Activated CD8-positive, alpha-beta memory T cell treated with anti-CD3 and anti-CD28 coated beads for 4 hours (primary cell): ENCODE results near the gene MAP7.

Experiments
- DNase-seq, 2 donors: peaks; one replicate each; pipeline ENCODE4 v3.0.0-alpha.2; 2020; ENCODE audit warnings: low read depth in 2 of 2

MAP7 gene

GRCh38 chr6:136532030-136532429 is 18.2 kb downstream of the MAP7 start:
- no peak for DNase-seq

- DNase-seq = no peak
These were observed 20.5 kb downstream of the MAP7 start for GRCh38 chr6:136529710-136530109.

- no peak for DNase-seq
These were observed 21.7 kb downstream of the MAP7 start for GRCh38 chr6:136528477-136528876.

DNA sequence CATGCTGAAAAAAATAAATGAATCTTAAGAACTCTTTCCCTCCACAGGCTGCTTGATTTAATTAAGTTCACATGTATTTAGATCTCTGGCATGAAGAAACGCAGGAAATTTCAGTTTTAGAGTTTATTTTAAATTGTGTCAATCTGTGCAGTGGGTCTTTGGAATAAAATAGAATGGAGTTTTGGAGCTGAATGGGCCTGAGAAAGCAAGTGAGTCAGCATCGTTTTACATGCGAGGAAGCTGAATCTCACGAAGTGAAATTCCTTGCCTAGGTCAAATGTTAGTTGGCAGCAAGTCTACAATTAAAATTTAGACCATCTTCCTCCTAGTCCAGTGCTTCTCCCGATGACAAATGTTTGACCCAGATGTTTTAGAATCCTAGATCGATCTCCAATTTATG is 22.4 kb downstream of the MAP7 start:
- DNase-seq = no peak

GRCh38 chr6:136526937-136527336 is 23.3 kb downstream of the MAP7 start:
- no peak for DNase-seq

GRCh38 chr6:136526196-136526930 is 23.9 kb downstream of the MAP7 start:
- no peak for DNase-seq

GRCh38 chr6:136525586-136526195 is 24.5 kb downstream of the MAP7 start:
- no peak for DNase-seq

GRCh38 chr6:136524936-136525413 is 25.2 kb downstream of the MAP7 start:
- no peak for DNase-seq

GRCh38 chr6:136524339-136524935 is 25.8 kb downstream of the MAP7 start:
- DNase-seq = no peak

GRCh38 chr6:136523196-136523595 is 27.0 kb downstream of the MAP7 start:
- DNase-seq = no peak

DNA sequence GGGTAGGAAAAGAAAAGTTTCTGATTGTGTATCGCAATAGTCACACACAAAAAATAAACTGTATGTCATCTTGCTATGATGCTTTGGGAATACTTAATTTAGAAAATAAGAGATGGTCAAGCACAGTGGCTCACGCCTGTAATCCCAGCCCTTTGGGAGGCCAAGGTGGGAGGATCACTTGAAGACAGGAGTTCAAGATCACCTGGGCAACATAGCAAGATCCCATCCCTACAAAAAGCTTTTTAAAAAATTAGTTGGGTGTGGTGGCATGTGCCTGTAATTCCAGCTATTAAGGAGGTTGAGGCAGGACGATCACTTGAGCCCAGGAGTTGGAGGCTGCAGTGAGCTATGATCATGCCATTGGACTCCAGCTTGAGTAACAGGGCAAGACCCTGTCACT is 27.6 kb downstream of the MAP7 start:
- DNase-seq = no peak

DNA sequence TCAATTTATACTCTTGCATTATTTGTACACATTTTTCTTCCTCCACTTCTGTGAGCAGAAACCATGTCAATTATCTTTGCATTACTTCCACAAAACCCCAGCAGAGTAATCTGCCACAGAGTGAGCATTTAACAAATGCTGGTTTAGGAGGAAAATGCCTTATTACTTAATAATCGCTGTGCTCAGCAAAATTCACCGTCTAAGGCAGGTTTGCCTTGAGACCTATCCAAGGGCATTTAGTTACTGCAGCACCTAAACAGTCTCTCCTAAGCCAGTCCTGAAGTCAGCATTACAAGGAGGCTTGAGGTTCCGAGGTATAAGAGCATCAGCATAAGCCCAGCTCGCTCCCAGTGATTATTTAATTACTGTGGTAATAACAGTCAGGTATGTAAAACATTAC is 28.3 kb downstream of the MAP7 start:
- no peak for DNase-seq

GRCh38 chr6:136521427-136521826 is 28.8 kb downstream of the MAP7 start:
- DNase-seq = no peak

DNA sequence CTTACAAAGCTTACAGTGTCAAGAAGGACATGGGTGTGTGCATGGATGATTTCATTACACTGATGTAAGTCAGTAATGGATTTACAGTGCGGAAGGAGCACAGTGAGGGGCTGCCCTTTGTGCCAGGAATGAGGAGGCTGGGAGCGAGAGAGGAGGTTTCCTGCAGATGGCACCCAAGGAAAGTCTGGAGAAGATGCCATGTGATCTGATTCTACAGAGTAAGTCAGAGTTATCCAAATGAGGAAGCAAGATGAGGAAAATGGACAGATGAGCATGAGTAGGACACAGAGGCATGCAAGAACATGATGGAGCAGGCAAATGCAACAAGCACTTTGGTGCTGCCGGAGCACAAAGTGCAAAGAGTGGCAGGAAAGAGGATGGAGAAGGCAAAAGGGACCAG is 29.7 kb downstream of the MAP7 start:
- no peak for DNase-seq

- no peak for DNase-seq
These were observed 32.6 kb downstream of the MAP7 start for GRCh38 chr6:136517582-136517981.

DNA sequence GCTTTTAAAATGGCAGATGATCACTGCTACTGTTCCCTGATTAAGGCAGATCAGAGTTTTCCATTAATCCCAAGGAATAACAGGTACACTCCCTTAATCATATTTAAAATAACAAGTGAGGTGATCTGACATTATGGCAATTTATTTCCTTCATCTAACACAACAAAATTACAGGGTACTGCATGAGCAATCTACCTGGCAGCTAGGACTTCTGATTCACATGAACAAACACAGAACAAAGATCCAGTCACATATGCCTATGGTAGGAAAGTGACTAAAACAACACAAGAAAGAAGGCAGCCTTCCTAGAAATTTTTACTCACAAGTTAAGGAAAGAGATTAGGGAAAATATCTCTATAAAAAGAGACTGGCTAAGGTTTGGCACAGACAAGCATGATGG is 33.2 kb downstream of the MAP7 start:
- DNase-seq = no peak

DNA sequence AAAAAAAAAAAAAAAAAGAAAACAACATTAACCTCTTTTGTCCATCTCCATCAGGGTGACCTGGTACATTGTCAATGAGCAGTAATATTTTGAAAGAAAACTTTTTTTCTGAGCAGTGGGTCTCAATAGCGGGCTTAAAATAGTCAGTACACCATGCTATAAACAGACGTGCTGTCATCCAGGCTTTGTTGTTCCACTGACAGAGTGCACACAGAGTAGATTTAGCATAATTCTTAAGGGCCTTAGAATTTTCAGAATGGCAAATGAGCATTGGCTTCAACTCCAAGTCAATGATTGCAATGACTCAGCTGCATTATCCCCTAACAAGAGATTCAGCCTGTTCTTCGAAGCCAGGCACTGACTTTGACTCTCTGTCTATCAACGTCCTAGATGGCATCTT is 35.6 kb downstream of the MAP7 start:
- no peak for DNase-seq

DNA sequence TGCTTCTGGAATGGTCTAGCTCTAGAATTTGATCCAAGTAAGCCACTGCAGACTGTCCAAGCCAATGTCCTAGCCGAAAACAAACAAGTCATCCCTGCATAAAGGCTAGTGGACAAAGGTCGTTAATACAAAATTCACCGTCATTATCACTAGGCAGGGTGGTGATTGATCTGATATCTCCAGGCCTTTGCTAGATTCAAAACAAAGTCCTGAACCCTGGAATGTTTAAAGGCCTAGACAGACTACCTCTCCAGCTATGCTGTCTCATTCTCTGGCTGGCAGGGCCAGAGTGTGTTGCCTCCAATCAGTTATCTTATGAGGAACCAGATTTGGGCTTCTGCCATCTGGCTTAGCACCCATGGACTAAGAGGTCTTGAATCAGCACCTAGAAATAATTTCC is 38.3 kb downstream of the MAP7 start:
- DNase-seq = no peak

- no peak for DNase-seq
These were observed 38.8 kb downstream of the MAP7 start for GRCh38 chr6:136511397-136511796.

DNA sequence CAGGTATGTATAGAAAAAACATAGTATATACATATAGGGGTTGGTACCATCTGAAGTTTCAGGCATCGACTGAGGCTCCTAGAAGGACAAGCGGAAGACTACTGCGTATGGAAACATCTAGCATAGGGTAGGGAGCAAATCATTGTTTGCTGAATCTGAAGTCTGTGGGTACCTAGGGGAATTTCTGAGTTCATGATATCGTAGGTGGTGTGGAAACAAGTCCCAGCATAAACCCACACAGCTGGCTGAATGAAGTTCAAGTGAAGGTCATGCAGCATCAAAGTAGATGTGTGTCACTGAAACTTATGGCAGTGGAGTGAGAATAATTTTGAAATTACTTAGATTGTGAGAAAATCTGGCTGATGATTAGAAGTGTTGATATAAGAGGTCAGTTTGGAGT is 39.4 kb downstream of the MAP7 start:
- no peak for DNase-seq

- DNase-seq = no peak
These were observed 39.9 kb downstream of the MAP7 start for GRCh38 chr6:136510299-136510698.

- no peak for DNase-seq
These were observed 41.4 kb downstream of the MAP7 start for GRCh38 chr6:136508725-136509392.
